Limb (tissue), 2 donors: ENCODE measurements around the gene PLCH1.
A peak's percentile ranks its signal among the peaks of the same experiment; 100 is the strongest.

ENCODE experiments used
- DNase-seq, 2 donors: peaks; one replicate each; pipeline ENCODE4 v3.0.0-alpha.2; 2016; ENCODE audit errors: extremely low spot score in 2 of 2

Gene PLCH1

DNA sequence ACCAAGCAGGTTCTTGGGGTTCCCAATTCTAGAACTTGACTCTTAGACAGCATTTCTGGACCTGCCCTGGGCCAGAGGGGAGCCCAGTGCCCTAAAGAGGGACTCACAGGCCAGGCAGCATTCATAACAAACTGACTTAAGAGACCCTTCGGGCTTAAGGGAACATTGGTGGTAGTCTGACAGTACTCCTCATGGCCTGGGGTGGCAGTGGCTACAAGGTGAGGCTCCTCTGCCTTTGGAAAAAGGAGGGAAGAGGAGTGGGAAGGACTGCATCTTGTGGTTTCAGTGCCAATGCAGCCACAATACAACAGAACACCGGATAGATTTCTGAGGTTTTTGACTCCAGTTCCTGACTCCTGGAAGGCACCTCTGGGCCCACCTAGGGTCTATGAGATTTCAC is 279.2 kb downstream of the PLCH1 start:
- DNase-seq, result no peak

DNA sequence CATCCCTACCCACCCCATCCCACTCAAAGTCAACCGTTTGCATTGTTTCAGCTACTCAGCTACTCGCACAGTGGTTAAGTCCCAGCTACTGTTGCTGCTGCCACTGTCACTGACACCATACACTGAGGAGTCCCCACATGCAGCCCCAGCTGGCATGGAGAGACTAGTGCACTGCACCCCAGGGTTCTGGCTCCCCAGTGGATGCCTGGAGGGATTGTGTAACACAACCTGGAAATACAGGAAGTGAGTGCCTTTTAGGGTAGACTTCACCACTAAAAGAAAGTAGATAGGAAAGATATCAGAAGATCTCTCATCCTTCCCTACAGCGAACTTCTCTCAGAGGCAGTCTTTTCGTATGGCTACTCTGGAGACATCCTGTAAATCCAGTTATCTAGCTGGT is 282.2 kb downstream of the PLCH1 start:
- DNase-seq, result no peak

DNA sequence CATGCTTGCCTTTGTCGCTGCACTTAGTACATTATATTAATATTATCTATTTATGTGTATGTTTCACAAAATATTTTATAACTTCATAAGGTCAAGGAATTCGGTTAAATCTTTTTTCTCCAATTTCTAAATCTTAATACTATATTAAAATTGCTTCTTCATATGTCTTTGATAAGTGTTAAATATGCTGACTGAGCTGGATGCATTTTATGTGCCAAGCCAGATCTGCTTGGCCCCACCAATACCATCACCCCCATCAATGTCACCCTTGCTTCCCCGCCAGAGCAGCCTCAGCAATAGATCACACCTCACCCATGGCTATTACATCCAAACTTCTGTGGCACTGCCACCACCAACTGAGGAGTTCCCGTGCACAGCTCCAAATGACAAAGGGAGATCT is 287.3 kb downstream of the PLCH1 start:
- no peak for DNase-seq

DNA sequence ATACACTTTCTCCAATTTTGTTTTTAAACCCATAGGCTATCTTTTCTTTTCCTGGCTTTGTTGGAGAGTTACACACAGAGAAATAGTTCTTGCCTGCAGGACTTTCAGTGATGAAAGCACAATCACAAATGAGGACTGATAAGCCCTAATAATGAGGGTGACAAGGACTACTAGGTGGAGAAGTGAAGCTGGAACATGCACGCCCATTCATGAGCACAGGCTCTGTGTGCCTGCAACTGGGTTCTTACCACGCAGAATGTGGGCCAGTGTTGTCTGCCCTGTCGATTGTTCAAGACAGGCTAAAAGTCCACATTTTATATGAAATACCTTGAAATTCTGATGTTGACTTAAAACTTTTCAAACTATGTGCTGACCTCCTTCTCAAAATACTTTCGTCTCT is 289.1 kb downstream of the PLCH1 start:
- DNase-seq, result no peak

GRCh38 chr3:155453512-155453911 is 291.4 kb downstream of the PLCH1 start:
- no peak for DNase-seq

- no peak for DNase-seq
Measured at GRCh38 chr3:155449613-155450267, 295.1 kb downstream of the PLCH1 start.

DNA sequence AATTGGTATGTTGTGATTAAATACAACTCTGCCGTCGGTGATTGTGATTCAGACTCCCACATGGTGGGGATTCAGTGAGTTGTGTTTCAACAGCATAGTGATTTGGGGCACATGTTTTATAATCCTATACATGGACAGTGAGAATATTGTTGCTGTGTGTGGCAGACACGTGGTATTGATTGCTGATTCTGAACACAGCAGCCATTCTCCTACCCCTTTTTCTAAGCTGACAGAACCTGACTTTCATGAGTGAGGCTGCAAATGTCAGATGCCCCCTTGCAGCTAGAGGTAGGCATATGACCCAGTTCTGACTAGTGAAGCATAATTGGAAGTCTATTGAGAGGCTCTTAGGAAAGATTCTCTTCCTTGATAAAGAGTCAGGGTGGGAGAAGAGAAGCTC is 296.3 kb downstream of the PLCH1 start:
- no peak for DNase-seq

GRCh38 chr3:155446366-155446765 is 298.5 kb downstream of the PLCH1 start:
- DNase-seq, result no peak

- DNase-seq, result no peak
Measured at GRCh38 chr3:155444771-155445170, 300.1 kb downstream of the PLCH1 start.

DNA sequence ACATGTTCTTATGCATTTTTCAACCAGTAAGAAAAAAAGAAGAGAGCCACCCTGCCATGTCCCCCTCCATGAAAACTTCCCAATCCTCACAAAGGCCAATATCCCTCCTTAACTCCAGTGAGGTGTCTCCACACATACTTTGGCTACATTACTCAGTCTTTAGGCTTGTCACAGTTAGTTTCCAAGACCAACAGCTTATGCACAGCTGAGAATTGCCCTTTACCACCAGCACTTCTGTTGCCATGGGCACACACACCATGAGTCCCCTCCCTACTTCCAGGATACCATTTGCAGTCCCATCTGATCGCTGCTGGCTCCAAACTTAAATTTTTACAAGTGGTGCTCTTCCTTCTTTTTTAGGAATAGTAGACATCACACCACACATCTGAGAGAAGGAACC is 301.1 kb downstream of the PLCH1 start:
- DNase-seq, result no peak

- DNase-seq, result no peak
Measured at GRCh38 chr3:155442072-155442471, 302.8 kb downstream of the PLCH1 start.

DNA sequence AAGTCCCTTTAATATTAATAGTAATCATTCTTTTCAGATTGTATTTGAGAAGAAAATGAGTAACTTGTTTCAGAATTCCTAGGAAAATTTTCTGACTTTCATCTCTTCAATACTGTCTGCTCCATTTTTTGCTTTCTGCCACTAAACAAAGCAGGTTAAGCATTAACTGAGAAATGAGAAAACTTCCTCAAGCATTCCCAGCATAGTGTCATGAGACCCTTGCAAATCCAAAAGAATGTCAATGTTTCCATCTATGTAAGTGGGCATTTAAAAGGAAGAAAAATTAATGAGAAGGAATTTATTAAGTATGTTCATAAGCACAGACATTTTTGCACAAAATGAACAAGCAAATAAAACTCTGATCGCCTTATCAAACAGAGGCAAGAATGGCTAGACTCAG is 303.4 kb downstream of the PLCH1 start:
- no peak for DNase-seq

GRCh38 chr3:155441026-155441425 is 303.8 kb downstream of the PLCH1 start:
- no peak for DNase-seq

DNA sequence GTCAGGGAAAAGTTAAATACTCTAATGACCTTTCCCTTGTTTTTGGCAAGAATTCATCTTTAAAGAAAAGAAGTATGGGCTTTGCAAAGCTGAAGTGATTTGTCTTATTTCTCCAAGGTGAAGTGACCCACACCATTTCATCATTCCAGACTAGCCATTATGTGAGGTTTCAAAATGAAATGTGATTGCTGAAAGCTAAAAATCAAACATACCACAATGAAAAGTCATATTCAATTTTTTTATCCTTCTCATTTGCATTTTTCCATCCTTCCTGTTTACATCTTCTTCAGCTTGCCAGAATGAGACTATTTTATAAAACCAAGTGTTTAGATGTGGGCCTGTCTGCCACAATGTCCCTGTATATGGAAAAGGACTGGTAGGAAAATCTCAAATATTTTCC is 309.1 kb downstream of the PLCH1 start:
- no peak for DNase-seq

DNA sequence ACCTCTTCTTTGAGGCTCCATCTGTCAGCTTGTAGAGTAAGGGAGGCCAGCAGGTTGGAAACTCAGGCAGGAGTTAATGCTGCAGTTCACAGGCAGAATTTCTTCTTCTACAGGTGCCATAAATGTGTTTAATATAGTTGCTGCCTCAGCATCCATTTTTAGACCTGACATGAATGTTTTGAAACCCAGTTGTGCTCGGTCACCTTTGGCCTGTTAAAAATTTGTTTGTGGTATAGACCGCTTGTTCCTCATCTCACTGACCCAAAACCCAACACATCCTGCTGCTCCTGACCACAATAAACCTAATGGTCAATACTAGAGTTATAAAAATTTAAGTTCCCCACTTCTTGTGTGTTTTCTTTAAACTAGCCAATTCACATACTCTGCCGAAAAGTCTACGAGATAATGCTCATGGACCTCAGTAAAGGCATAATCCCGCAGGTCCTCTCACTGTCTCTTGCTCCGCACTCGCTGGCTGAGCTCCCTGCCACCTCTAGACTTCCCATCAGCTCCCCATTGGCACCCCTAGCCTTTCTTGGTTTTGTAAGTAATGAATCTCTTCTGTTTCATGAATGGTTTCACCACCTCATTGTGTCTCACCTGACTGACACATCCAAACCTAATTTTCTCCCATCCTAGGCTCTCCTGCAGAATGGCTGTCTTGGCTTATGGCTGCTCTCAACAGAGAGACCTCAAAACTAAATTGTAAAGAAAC is 312.9 kb downstream of the PLCH1 start:
- no peak for DNase-seq

- DNase-seq, result no peak
Measured at GRCh38 chr3:155428563-155428962, 316.3 kb downstream of the PLCH1 start.

DNA sequence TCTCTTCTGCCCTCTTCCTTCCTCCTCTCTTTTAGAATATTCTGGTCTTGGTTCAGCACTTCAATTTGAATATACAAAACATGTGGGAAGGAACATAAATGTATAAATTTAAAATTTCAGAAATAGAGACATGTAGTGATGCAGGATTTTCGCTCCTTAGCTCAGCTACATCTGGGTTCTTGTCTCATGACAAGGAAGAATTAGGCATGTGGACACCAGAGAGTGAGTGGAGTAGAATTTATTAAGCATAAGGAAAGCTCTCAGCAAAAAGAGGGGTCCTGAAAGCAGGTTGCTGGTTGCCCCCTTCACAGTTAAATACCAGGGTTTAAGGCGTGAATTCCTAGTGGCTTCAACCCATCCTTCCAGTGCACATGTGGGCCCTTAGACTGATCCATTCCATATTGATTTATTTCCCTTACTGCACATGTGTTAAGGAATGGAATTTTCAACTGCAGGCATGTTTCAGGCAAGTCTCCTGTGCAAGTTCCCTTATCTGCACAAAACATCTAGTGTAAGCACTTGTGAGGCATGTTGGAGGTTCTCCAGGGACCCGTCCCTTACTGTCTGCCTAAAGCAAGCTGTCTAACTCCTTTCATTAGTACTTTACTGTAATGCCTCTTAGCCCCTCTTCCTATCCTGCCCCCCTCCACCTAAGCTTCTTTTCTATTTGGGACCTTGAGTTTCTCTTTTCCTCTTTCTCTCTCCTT is 318.2 kb downstream of the PLCH1 start:
- DNase-seq, result no peak

- DNase-seq, result no peak
Measured at GRCh38 chr3:155425396-155425795, 319.5 kb downstream of the PLCH1 start.

GRCh38 chr3:155424323-155424710 is 320.6 kb downstream of the PLCH1 start:
- DNase-seq, result no peak

DNA sequence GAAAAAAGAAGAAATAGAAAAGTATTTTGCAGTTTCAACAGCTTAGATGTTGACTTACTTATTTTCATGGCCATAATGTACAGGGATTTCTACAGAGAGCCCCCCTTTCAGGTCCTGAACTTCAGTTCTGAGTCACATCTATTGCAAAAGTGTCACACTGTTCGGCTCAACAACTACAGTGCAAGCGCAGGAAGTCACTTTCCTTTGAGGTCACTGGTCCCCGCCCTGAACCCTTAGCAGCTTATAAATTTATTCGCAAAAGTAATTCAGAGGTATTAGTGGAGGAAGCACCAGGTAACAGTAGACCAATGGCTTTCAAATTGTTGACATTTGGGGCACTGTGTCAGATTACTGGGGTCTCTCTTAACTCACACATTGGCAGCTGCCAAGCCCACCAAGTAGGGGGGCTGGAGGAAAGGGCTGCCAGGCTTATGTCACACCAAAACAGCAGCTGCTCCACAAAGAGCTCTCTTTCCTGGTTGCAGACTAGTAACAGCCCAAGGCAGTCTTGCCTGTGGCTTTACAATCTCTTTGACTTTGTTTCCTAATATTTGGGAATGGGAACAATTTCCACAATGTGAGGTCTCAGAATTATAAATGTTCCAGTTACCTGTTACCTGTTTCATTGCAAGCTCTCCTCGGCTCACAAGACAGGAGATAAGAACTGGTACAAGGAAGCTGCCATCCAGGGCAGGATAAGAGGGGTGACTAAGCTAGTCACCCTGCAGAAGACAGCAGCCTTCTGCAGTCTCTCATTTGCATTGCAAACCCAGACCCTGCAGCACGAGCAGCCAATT is 321.1 kb downstream of the PLCH1 start:
- DNase-seq, result peak in 1 of 2 donors; percentile 34

DNA sequence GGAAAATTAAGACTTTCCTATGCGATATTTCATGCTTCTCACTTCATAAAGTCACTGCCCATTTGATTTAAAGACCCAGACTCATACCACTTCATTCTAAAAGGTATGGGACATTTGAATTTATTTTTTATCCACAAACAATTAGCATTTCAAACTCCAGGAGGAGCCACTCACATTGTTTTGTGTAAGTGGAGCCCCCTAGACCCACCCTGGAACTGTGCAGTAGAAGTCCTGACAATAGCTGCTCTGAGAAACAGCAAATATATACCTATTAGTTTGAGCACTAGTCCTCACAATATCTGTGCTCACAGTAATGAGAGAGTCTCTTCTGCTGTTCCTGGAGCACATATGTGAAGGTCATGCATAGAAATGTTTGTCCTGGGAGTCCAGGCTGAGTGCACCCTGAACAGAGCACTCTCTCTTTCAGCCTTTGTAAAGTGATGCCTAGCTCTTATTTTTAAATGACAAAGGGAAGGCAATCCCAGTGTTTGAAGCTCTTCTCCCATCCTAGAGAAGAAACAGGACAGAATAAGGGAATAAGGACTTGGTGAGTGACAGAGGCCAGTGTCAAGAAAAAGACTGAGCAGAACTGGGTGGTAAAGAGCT is 323.9 kb downstream of the PLCH1 start:
- DNase-seq, result no peak

GRCh38 chr3:155420406-155420805 is 324.5 kb downstream of the PLCH1 start:
- peak in 1 of 2 donors; percentile 47 for DNase-seq
